ENCODE measurements around the gene DAW1.

DNA sequence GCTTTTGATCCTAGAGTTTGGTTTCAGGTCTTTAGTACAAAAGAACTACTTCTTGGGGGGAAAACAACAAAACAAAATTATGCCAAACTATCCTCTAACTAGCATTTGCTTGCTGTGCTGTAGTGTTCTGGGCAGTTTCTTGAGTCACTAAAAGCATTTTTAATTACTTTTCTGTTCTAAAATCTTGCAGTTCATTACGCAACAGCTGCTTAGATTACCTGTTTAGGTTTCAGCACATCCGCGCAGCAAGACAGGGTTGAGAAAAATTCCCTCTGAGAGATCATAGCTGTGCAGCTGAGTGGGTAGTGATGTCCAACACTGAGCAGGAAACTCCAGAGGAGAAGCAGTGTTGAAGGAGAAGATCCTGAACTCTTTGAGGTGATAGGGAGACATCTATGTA is 9.0 kb downstream of the DAW1 start:
- TF ChIP-seq CTCF (IDR thresholded peaks at IDR 0.05) (no peak), POLR2A (IDR thresholded peaks at IDR 0.05) (no peak)

All from thyroid gland (tissue), 4 donors.